ENCODE data around the gene FMNL2.
A peak's percentile ranks its signal among the peaks of the same experiment; 100 is the strongest.
"Not testable (repeated sequence)": the region's sequence is repeated elsewhere in the genome, so short reads cannot be mapped to it uniquely, and the experiment has no call there.

Gene FMNL2

GRCh38 chr2:152335016-152335725 lies at the start of gene FMNL2:
Gene FMNL2 (plus strand): TSS chr2:152335174.
- DNase-seq: peak; percentile 74

DNA sequence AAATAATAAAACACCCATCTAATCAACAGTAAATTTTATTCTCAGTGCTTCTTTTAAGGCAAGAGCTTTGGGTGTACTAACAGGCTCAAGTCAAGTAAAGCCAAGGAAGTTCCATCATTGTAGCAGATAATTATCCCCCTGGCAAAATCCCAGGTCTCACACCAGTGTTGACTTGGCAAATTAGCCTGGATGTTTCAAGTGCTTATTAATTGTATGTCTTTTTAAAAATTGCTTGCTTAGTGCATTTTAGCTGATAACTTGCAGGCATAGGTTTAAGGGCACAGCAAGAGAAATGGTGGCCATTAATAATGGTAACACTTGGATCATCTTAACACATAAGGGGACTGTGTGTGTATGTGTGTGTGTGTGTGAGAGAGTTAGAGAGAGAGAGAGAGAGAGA lies 42.0 kb upstream of the FMNL2 start:
- no peak for DNase-seq

DNA sequence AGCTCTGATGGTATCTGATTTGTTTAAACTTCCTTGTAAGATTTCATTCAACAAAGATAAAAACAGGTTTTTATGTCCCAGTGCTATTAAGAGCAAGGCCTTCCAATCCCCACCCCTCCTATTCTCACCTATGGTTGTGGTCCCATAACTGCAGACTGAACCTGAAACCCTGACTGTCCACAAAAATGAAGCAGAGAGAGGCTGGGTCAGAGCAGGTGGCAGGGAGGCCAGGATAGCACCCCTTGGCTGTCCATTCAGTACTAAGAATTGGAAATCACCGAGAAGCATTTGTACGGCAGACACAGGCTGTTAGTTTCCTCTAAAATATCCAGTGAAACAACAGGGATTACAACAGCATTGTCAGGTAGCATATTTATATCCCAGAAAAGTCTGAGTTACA lies 37.3 kb upstream of the FMNL2 start:
- no peak for DNase-seq

DNA sequence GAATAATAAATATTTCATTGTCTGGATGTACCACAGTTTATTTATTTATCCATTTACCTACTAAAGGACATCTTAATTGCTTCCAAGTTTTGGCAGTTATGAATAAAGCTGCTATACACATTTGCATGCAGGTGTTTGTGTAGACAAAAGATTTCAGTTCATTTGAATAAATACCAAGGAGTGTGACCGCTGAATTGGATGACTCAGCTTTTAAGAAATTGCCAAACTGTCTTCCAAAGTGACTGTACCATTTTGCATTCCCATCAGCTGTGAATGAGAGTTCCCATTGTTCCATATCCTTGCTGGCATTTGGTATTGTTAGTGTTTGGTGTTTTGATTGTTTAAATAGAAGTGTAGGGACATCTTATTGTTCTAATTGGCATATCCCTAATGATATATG lies 36.2 kb upstream of the FMNL2 start:
- DNase-seq: no peak

- DNase-seq: no peak
Observed at GRCh38 chr2:152301131-152301530, 33.8 kb upstream of the FMNL2 start.

- DNase-seq: no peak
Observed at GRCh38 chr2:152303951-152304350, 31.0 kb upstream of the FMNL2 start.

- no peak for DNase-seq
Observed at GRCh38 chr2:152304836-152305235, 30.1 kb upstream of the FMNL2 start.

- DNase-seq: no peak
Observed at GRCh38 chr2:152307863-152308262, 27.1 kb upstream of the FMNL2 start.

GRCh38 chr2:152309352-152310214 lies 25.4 kb upstream of the FMNL2 start:
- no peak for DNase-seq

DNA sequence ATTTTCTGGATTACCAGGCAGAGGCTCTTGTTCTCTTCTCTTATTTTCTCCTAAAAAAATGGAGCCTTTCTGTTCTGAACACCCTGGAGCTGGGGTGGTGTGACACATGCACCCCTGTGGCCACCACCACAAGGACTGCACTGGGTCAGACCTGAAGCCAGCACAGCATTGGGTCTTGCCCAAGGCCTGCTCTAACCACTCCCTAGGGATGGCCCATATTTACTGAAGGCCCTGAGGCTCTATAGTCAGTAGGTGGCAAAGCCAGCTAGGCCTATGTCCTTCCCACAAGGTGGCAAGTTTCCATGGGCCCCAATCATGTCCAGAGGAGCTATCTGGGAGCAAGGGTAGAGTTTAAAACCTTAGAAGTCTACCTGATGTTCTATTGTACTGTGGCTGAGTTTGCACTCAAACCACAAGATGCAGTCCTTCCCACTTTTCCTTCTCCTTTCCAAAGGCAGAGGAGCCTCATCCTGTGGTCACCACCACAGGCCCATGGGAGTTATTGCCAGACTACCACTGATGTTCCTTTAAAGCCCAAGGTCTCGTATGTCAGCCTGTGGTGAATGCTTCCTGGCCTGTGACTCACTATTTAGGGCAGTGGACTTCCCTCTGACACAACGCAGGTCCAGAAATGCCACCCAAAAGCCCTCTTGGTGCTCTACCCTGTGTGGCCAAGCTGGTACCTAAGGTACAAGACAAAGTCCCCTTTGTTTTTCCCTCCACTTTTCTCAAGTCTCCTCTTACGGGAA lies 15.0 kb upstream of the FMNL2 start:
- DNase-seq: no peak

GRCh38 chr2:152320814-152321213 lies 14.2 kb upstream of the FMNL2 start:
- no peak for DNase-seq

GRCh38 chr2:152322222-152322621 lies 12.8 kb upstream of the FMNL2 start:
- no peak for DNase-seq

- not testable (repeated sequence) for DNase-seq
Observed at GRCh38 chr2:152325126-152325525, 9.8 kb upstream of the FMNL2 start.

DNA sequence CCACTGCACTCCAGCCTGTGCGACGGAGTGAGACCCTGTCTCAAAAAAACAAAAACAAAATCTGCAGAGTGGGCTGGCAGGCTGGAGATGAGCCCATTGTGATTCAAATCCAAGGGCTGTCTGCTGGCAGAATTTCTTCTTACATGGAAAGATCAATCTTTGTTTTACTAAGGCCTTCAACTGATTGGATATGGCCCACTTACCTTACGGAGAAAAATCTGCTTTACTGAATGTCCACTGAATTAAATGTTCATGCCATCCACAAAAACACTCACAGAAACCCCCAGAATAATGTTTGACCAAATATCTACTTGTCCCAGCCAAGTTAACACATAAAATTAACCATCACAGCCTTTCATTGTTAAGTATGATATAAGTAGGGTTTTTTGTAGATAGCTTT lies 8.3 kb upstream of the FMNL2 start:
- no peak for DNase-seq

GRCh38 chr2:152328013-152328412 lies 7.0 kb upstream of the FMNL2 start:
- DNase-seq: no peak

DNA sequence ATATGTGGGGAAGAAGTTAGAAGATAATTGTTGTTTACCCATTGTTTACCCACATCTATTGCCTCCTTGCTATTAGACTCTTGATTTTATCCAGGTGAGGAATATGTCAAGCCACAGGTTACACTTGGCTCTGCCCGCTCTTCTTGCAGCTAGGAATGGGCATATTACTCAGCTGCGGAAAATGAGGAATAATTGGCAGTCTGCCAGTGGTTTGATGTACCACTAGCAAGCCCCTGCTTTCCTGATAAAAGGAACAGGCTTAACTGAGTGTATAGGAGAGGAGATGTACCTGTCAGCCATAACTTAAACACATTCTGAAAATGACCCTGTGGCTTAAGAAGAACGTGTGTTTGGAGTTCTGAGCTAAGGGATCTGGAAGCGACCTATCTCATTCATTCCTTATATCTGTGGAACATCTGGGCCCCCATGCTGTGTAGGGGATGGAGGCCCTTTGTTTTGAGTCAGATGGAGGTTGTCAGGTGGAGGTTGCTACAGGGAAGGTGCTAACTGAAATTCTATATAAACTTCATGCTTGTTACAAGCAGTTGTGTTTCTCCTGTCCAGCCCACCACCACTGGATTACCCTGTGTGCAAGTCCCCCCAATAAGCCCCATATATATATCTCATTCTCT lies 4.6 kb upstream of the FMNL2 start:
- DNase-seq: no peak

DNA sequence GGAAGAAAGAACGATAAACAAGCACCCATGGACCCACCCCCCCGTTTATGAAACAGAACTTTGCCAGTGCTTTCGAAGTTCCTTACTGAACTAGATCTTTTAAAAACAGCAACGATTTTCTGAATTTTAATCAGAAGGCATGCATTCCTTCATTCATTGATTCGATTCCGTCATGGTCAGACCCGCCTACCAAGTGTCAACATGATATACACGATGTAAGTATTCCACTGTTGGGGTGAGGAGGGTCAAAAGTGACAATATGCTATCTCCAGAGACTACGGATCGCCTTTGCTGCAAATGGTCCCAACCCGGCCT lies 316 bp upstream of the FMNL2 start:
- no peak for DNase-seq

- no peak for DNase-seq
Observed at GRCh38 chr2:152335726-152336118, 748 bp downstream of the FMNL2 start.

GRCh38 chr2:152336119-152336853 lies 1.3 kb downstream of the FMNL2 start:
- peak; percentile 39 for DNase-seq

- peak; percentile 39 for DNase-seq
Observed at GRCh38 chr2:152336854-152337510, 2.0 kb downstream of the FMNL2 start.

GRCh38 chr2:152337511-152337903 lies 2.5 kb downstream of the FMNL2 start:
- no peak for DNase-seq
